HepG2 (cell line): ENCODE measurements around the gene GPS2. TPM values are rescaled to one million over a fixed set of nuclear protein-coding genes. Genes with fewer than 3 reads are reported as not detected.
A peak's percentile ranks its signal among the peaks of the same experiment; 100 is the strongest.

ENCODE experiments used
- AFF4 ChIP-seq: sonication (generic); formaldehyde crosslinking; IDR thresholded peaks from 2 replicates; pipeline ENCODE4 v1.4.0; 2020; ENCODE audit warnings: missing genetic modification reagents
- ARNT2 ChIP-seq: sonication (generic); formaldehyde crosslinking; IDR thresholded peaks from 2 replicates; pipeline ENCODE4 v1.8.0; 2022; ENCODE audit warnings: mild to moderate bottlenecking, low read depth, missing genetic modification reagents, moderate library complexity
- BHLHE40 ChIP-seq: IDR thresholded peaks from 2 replicates; pipeline ENCODE4 v1.6.1; 2011; ENCODE audit warnings: low read length, improper control_type of control experiment
- EZH2 ChIP-seq: conservative IDR thresholded peaks from 2 replicates; pipeline ENCODE4 v1.6.1; 2012; ENCODE audit warnings: mild to moderate bottlenecking, low read depth, low read length, moderate library complexity
- HNRNPK ChIP-seq: fragments of 200-400 bp; formaldehyde crosslinking; IDR thresholded peaks from 2 replicates; pipeline ENCODE4 v1.6.1; 2018; ENCODE audit warnings: low read length, low read depth, moderate library complexity, mild to moderate bottlenecking; ENCODE audit not compliant: poor library complexity, severe bottlenecking
- MBD4 ChIP-seq: IDR thresholded peaks from 2 replicates; pipeline ENCODE4 v1.6.1; 2012; ENCODE audit warnings: low read length, inconsistent platforms, borderline replicate concordance
- MTA3 ChIP-seq: sonication (generic); formaldehyde crosslinking; IDR thresholded peaks from 2 replicates; pipeline ENCODE4 v1.4.0; 2020; ENCODE audit warnings: missing genetic modification reagents
- MXD4 ChIP-seq: IDR thresholded peaks from 2 replicates; pipeline ENCODE4 v1.6.1; 2016; ENCODE audit warnings: mild to moderate bottlenecking, missing biosample characterization, missing genetic modification reagents
- MYPOP ChIP-seq: sonication (generic); formaldehyde crosslinking; IDR thresholded peaks from 2 replicates; pipeline ENCODE4 v1.8.1; 2023; ENCODE audit warnings: mild to moderate bottlenecking, moderate library complexity, missing genetic modification reagents
- NBN ChIP-seq: fragments of 450-650 bp; conservative IDR thresholded peaks from 2 replicates; pipeline ENCODE4 v1.6.1; 2017
- NFRKB ChIP-seq: fragments of 450-650 bp; IDR thresholded peaks from 2 replicates; pipeline ENCODE4 v1.6.1; 2017
- NFYB ChIP-seq: sonication (generic); formaldehyde crosslinking; IDR thresholded peaks from 2 replicates; pipeline ENCODE4 v1.4.0; 2020; ENCODE audit warnings: missing genetic modification reagents
- PPARG ChIP-seq: conservative IDR thresholded peaks from 2 replicates; pipeline ENCODE4 v1.6.1; 2016; ENCODE audit warnings: missing biosample characterization, missing genetic modification reagents
- SIX1 ChIP-seq: sonication (generic); formaldehyde crosslinking; IDR thresholded peaks from 2 replicates; pipeline ENCODE4 v1.4.0; 2020; ENCODE audit warnings: missing genetic modification reagents, borderline replicate concordance
- SMARCE1 ChIP-seq: fragments of 450-650 bp; IDR thresholded peaks from 2 replicates; pipeline ENCODE4 v1.6.1; 2017; ENCODE audit warnings: borderline replicate concordance
- ZHX2 ChIP-seq, 2 experiments: sonication (generic) in 1 of 2; formaldehyde crosslinking in 1 of 2; IDR thresholded peaks; 2 replicates each; pipeline versions ENCODE4 v1.6.1 to v1.9.0; 2014 to 2022; ENCODE audit warnings: antibody characterized with exemption in 1 of 2, borderline replicate concordance in 1 of 2, inconsistent platforms in 1 of 2, low read depth in 1 of 2, missing genetic modification reagents in 1 of 2
- ZNF543 ChIP-seq: sonication (generic); formaldehyde crosslinking; IDR thresholded peaks from 2 replicates; pipeline ENCODE4 v1.4.0; 2020; ENCODE audit warnings: mild to moderate bottlenecking, missing genetic modification reagents
- ZNF746 ChIP-seq: sonication (generic); formaldehyde crosslinking; IDR thresholded peaks from 2 replicates; pipeline ENCODE4 v1.8.0; 2022; ENCODE audit warnings: mild to moderate bottlenecking, missing genetic modification reagents
- ZSCAN20 ChIP-seq: sonication (generic); formaldehyde crosslinking; IDR thresholded peaks from 2 replicates; pipeline ENCODE4 v1.4.0; 2020; ENCODE audit warnings: missing genetic modification reagents, mild to moderate bottlenecking, borderline replicate concordance
- polyA plus RNA-seq, 8 experiments: library from polyadenylated mRNA; depleted of rRNA in 3 of 8; stranded (reverse) in 7 of 8; unstranded in 1 of 8; fragments of >200 nt; fragmentation: Illumina TruSeq in 4 of 8; extraction: Trizol in 4 of 8; gene quantifications; 2 replicates each; pipeline versions ENCODE4 v1.2.1 to v1.2.3, GENCODE V29; 2011 to 2016; ENCODE audit warnings: low read depth in 4 of 8, missing spikeins in 1 of 8, mixed read lengths in 1 of 8; ENCODE audit not compliant: insufficient read depth in 1 of 8
- total RNA-seq, 5 experiments: library from RNA; depleted of rRNA; stranded (reverse); fragments of >200 nt; fragmentation: Illumina TruSeq; extraction: Trizol; gene quantifications; 2 replicates each; pipeline ENCODE4 v1.2.3, GENCODE V29; 2016; ENCODE audit warnings: low read depth in 1 of 5

GPS2 gene
- total and polyA plus RNA-seq, 2 of the 13 experiments (the other 11 are each of a cell fraction or from before 2014, with no cell fraction given), result 58.0 to 59.4 TPM

GRCh38 chr17:7314719-7315569, at the start of gene GPS2 (continued):
- peak; percentile 33; the same call in 1 of the 2 replicates for TF ChIP-seq MYPOP (CRISPR knock-in tag)
- peak; percentile 73 for TF ChIP-seq HNRNPK
- no peak for TF ChIP-seq ZNF543 (CRISPR knock-in tag)
- TF ChIP-seq ARNT2, result peak; percentile 77
- TF ChIP-seq NFRKB, result no peak
- no peak for TF ChIP-seq NBN
- peak; percentile 91 for TF ChIP-seq ZHX2 (IDR thresholded peaks at IDR 0.05; ENCODE audit: low read depth)
- no peak for TF ChIP-seq ZHX2 (CRISPR knock-in tag; IDR thresholded peaks at IDR 0.05; ENCODE audit: borderline replicate concordance)
- no peak for TF ChIP-seq MTA3 (CRISPR knock-in tag)
- TF ChIP-seq ZSCAN20 (CRISPR knock-in tag), result no peak
- TF ChIP-seq BHLHE40, result peak; percentile 77; the same call in 1 of the 2 replicates
- TF ChIP-seq SIX1 (CRISPR knock-in tag), result no peak
- no peak for TF ChIP-seq SMARCE1
- TF ChIP-seq MBD4, result no peak
- TF ChIP-seq NFYB (CRISPR knock-in tag), result peak; percentile 59
- peak; percentile 69; the same call in 1 of the 2 replicates for TF ChIP-seq ZNF746 (CRISPR knock-in tag)
- peak; percentile 90 for TF ChIP-seq MXD4 (CRISPR knock-in tag)
- peak; percentile 35; the same call in 1 of the 2 replicates for TF ChIP-seq PPARG (CRISPR knock-in tag)
- no peak for TF ChIP-seq EZH2
- no peak for TF ChIP-seq AFF4
